Measurements from ENCODE around the gene VWF. TPM values are rescaled to one million over a fixed set of nuclear protein-coding genes. Genes with fewer than 3 reads are reported as not detected.

The VWF gene
- total RNA-seq, 1 experiment from 2014 or later = not detected

DNA sequence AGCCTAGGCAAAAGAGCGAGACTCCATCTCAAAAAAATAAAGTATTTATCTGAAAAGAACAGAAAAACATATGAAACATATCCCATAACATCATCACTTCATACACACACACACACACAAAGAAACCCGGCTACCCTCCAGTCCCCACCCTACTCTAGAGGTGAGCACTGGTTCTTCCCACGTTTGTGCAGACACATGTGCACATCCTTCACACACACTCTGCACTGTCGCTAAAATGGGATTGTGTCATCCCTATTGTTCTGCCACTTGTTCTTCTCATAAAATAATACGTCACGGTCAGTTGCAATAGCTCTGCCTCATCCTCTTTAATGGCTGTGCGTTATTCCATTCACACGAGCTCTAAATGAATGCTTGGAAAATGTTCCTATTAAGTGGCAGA, 93.5 kb downstream of the VWF start:
- BruUV-seq (replicated peaks) = no TSS peak
- no peak for TF ChIP-seq EZH2 (IDR thresholded peaks at IDR 0.05; ENCODE audit: low read length, unreplicated experiment)
- TF ChIP-seq, protein P1, sequence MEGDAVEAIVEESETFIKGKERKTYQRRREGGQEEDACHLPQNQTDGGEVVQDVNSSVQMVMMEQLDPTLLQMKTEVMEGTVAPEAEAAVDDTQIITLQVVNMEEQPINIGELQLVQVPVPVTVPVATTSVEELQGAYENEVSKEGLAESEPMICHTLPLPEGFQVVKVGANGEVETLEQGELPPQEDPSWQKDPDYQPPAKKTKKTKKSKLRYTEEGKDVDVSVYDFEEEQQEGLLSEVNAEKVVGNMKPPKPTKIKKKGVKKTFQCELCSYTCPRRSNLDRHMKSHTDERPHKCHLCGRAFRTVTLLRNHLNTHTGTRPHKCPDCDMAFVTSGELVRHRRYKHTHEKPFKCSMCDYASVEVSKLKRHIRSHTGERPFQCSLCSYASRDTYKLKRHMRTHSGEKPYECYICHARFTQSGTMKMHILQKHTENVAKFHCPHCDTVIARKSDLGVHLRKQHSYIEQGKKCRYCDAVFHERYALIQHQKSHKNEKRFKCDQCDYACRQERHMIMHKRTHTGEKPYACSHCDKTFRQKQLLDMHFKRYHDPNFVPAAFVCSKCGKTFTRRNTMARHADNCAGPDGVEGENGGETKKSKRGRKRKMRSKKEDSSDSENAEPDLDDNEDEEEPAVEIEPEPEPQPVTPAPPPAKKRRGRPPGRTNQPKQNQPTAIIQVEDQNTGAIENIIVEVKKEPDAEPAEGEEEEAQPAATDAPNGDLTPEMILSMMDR (conservative IDR thresholded peaks at IDR 0.05; ENCODE audit: low read depth, low read length) = no peak
- no peak for TF ChIP-seq EZH2phosphoT487 (IDR thresholded peaks at IDR 0.05; ENCODE audit: borderline replicate concordance, low read length)
- H2AFZ ChIP-seq (ENCODE audit: low read length) = no peak overlapping the region
- ChIA-PET CTCF (no interaction called here), POLR2A (ENCODE audit: unreplicated experiment) (no interaction called here)
- ATAC-seq = no peak
- H3K9ac ChIP-seq (ENCODE audit: low read length) = no peak overlapping the region
- H3K36me3 ChIP-seq (ENCODE audit: low read depth, low read length) = no peaks in the 10 kb centered on the region
- no peak for DNase-seq
- intact Hi-C loops (cut with micrococcal nuclease) = no loop called here
- no peaks in the 10 kb centered on the region for H3K4me1 ChIP-seq (ENCODE audit: insufficient read depth, low read length)
- H3K27ac ChIP-seq (ENCODE audit: low read length) = no peak overlapping the region
- no peaks in the 10 kb centered on the region for H4K20me1 ChIP-seq (ENCODE audit: low read length)
- H3K4me3 ChIP-seq (ENCODE audit: low read length) = no peak overlapping the region
- no peaks in the 10 kb centered on the region for H3K9me2 ChIP-seq (replicated peaks; ENCODE audit: low read length)
- H3K27me3 ChIP-seq (ENCODE audit: low read length) = no peaks in the 10 kb centered on the region
- H3K9me3 ChIP-seq (ENCODE audit: low read length) = no peaks in the 10 kb centered on the region
- H3K4me2 ChIP-seq (ENCODE audit: low read length) = no peak overlapping the region
- no peaks in the 10 kb centered on the region for H3F3A ChIP-seq (ENCODE audit: low read length, unreplicated experiment)
- no peaks in the 10 kb centered on the region for H3K79me2 ChIP-seq (ENCODE audit: low read length)

GRCh38 chr12:6030081-6030480, 94.4 kb downstream of the VWF start:
- ATAC-seq (no peak), DNase-seq (no peak)
- H3K4me2 ChIP-seq (ENCODE audit: low read length) = no peak overlapping the region
- no TSS peak for BruUV-seq (replicated peaks)
- intact Hi-C loops (cut with micrococcal nuclease) = no loop called here
- H3F3A ChIP-seq (ENCODE audit: low read length, unreplicated experiment) = no peaks in the 10 kb centered on the region
- no peak overlapping the region for H2AFZ ChIP-seq (ENCODE audit: low read length)
- no peaks in the 10 kb centered on the region for H4K20me1 ChIP-seq (ENCODE audit: low read length)
- no peak overlapping the region for H3K27ac ChIP-seq (ENCODE audit: low read length)
- CTCF ChIA-PET = no interaction called here
- no peaks in the 10 kb centered on the region for H3K27me3 ChIP-seq (ENCODE audit: low read length)
- H3K4me3 ChIP-seq (ENCODE audit: low read length) = no peak overlapping the region
- H3K9me2 ChIP-seq (replicated peaks; ENCODE audit: low read length) = no peaks in the 10 kb centered on the region
- H3K4me1 ChIP-seq (ENCODE audit: insufficient read depth, low read length) = no peaks in the 10 kb centered on the region
- POLR2A ChIA-PET (ENCODE audit: unreplicated experiment) = no interaction called here
- no peaks in the 10 kb centered on the region for H3K9me3 ChIP-seq (ENCODE audit: low read length)
- H3K36me3 ChIP-seq (ENCODE audit: low read depth, low read length) = no peaks in the 10 kb centered on the region
- H3K9ac ChIP-seq (ENCODE audit: low read length) = no peak overlapping the region
- TF ChIP-seq EZH2phosphoT487 (IDR thresholded peaks at IDR 0.05; ENCODE audit: borderline replicate concordance, low read length) = no peak
- TF ChIP-seq, protein P1 (conservative IDR thresholded peaks at IDR 0.05; ENCODE audit: low read depth, low read length) = no peak
- no peak for TF ChIP-seq EZH2 (IDR thresholded peaks at IDR 0.05; ENCODE audit: low read length, unreplicated experiment)
- no peaks in the 10 kb centered on the region for H3K79me2 ChIP-seq (ENCODE audit: low read length)

- DNase-seq = no peak
- no peak for ATAC-seq
- Histone ChIP-seq H2AFZ (ENCODE audit: low read length) (no peak overlapping the region), H3F3A (ENCODE audit: low read length, unreplicated experiment) (no peaks in the 10 kb centered on the region), H3K9me2 (replicated peaks; ENCODE audit: low read length) (no peaks in the 10 kb centered on the region), H3K4me3 (ENCODE audit: low read length) (no peak overlapping the region), H3K79me2 (ENCODE audit: low read length) (no peaks in the 10 kb centered on the region), H3K27ac (ENCODE audit: low read length) (no peak overlapping the region), H4K20me1 (ENCODE audit: low read length) (no peaks in the 10 kb centered on the region), H3K27me3 (ENCODE audit: low read length) (no peaks in the 10 kb centered on the region), H3K4me2 (ENCODE audit: low read length) (no peak overlapping the region), H3K9ac (ENCODE audit: low read length) (no peak overlapping the region), H3K9me3 (ENCODE audit: low read length) (no peaks in the 10 kb centered on the region), H3K4me1 (ENCODE audit: insufficient read depth, low read length) (no peaks in the 10 kb centered on the region), H3K36me3 (ENCODE audit: low read depth, low read length) (no peaks in the 10 kb centered on the region)
- ChIA-PET POLR2A (ENCODE audit: unreplicated experiment) (no interaction called here), CTCF (no interaction called here)
- no peak for TF ChIP-seq EZH2phosphoT487 (IDR thresholded peaks at IDR 0.05; ENCODE audit: borderline replicate concordance, low read length)
- no peak for TF ChIP-seq EZH2 (IDR thresholded peaks at IDR 0.05; ENCODE audit: low read length, unreplicated experiment)
- TF ChIP-seq, protein P1 (conservative IDR thresholded peaks at IDR 0.05; ENCODE audit: low read depth, low read length) = no peak
- BruUV-seq (replicated peaks) = no TSS peak
- intact Hi-C loops (cut with micrococcal nuclease) = no loop called here
These were observed 95.1 kb downstream of the VWF start for GRCh38 chr12:6029401-6029800.

Data from PC-3 (cell line).